Heart left ventricle (tissue), 16 donors: ENCODE data around the gene BCL2L12. TPM values are rescaled to one million over a fixed set of nuclear protein-coding genes. Genes with fewer than 3 reads are reported as not detected.
"Not testable (repeated sequence)": the region's sequence is repeated elsewhere in the genome, so short reads cannot be mapped to it uniquely, and the experiment has no call there.

ENCODE experiments used
- ATAC-seq, 4 donors: fragments of 200-7000 bp; cut with Tn5 transposase; one replicate each; pipeline ENCODE4 v1.9.1; 2020 to 2022; ENCODE audit warnings: moderate library complexity in 4 of 4, mild to moderate bottlenecking in 3 of 4, moderate number of reproducible peaks in 1 of 4
- DNase-seq, 5 donors: peaks; one replicate each; pipeline ENCODE4 v3.0.0-alpha.2; 2020
- H3K27ac ChIP-seq, 12 donors: fragments of 200-600 bp; sonication (generic) in 4 of 12; one replicate each; pipeline versions ENCODE4 v1.5.0 to v1.8.0; 2016 to 2022; ENCODE audit warnings: mild to moderate bottlenecking in 2 of 12
- H3K27me3 ChIP-seq, 9 donors: fragments of 200-600 bp; sonication (generic) in 2 of 9; one replicate each; pipeline versions ENCODE4 v1.5.1 to v1.8.0; 2016 to 2022; ENCODE audit warnings: mild to moderate bottlenecking in 3 of 9
- H3K36me3 ChIP-seq, 9 donors: fragments of 200-600 bp; sonication (generic) in 2 of 9; one replicate each; pipeline versions ENCODE4 v1.5.0 to v1.8.0; 2018 to 2022; ENCODE audit warnings: mild to moderate bottlenecking in 2 of 9
- H3K4me1 ChIP-seq, 12 donors: fragments of 200-600 bp; sonication (generic) in 4 of 12; one replicate each; pipeline versions ENCODE4 v1.5.0 to v1.8.0; 2016 to 2022; ENCODE audit warnings: mild to moderate bottlenecking in 3 of 12
- H3K4me3 ChIP-seq, 12 donors: fragments of 200-600 bp; sonication (generic) in 4 of 12; one replicate each; pipeline versions ENCODE4 v1.5.0 to v1.8.0; 2017 to 2022; ENCODE audit warnings: mild to moderate bottlenecking in 9 of 12, moderate library complexity in 4 of 12
- H3K9me3 ChIP-seq, 12 donors: fragments of 200-600 bp; sonication (generic) in 4 of 12; one replicate each; pipeline versions ENCODE4 v1.5.0 to v1.8.0; 2016 to 2022; ENCODE audit warnings: mild to moderate bottlenecking in 1 of 12
- CTCF ChIP-seq, 12 donors: fragments of 200-600 bp; sonication (generic) in 4 of 12; IDR thresholded peaks; one replicate each; pipeline versions ENCODE4 v1.5.0 to v1.8.0; 2018 to 2022; ENCODE audit warnings: antibody characterized with exemption in 12 of 12, mild to moderate bottlenecking in 5 of 12
- WGBS, 4 donors: extraction: QIAGEN DNeasy Blood & Tissue Kit in 2 of 4; methylation state at CpG; one replicate each; pipeline versions ENCODE4 v1.1.5 to v1.1.7; 2013 to 2018; 5-methylcytosine and 5-hydroxymethylcytosine counted together
- intact Hi-C, 10 donors: fragments of 100-400 bp; cut with DNase I; formaldehyde crosslinking; loops; one replicate each; pipeline versions ENCODE4 v1.11.1 to v1.14.2; 2022
- microRNA-seq, 4 donors: library from miRNA; unstranded; fragments of <30 nt; microRNA quantifications; one replicate each; pipeline versions ENCODE4 to v1.2.0, GENCODE V29; 2017 to 2020
- polyA plus RNA-seq, 2 donors: library from polyadenylated mRNA; stranded (reverse); fragments of 200-250 nt; gene quantifications; one replicate each; pipeline ENCODE4 v1.2.3, GENCODE V29; 2013
- total RNA-seq, 9 donors: library from RNA; depleted of rRNA in 2 of 9; stranded (reverse); fragments of >200 nt in 2 of 9; fragmentation: NEBNext Ultra II Directional in 3 of 9; extraction: Animal tissue kit (Norgen Biotek cat#: 25700) in 3 of 9; gene quantifications; one replicate each; pipeline versions ENCODE4 v1.1.0 to v1.2.4, GENCODE V29; 2016 to 2023
- donor health status: ischemic (EF 13 %, LVEDD 7.1; RV severe dilation, severe dysfunction).
- donor health status: healthy with polysubstance abuse.
- donor health status: DM: no; HTN: yes; CAD: no.
- donor health status: DM: no; HTN: no; CAD: no.
- donor health status: ischemic (EF 25% LVEDD 6.9; RV normal size, moderate dysfunction).
- donor health status: ischemic (EF 25% LVEDD 5.7; RV mildly dilated, moderate dysfunction).
- donor health status: healthy.
- donor health status: DM: yes; HTN: yes; CAD: no.
- donor health status: ischemic (EF 35%, LVEDD 5.7; RV mildly dilated, moderate dysfunction).
- donor health status: nonischemic (EF 11% LVEDD 7.7; RV severe dilation, severe dysfunction).
- donor health status: DM: yes; HTN: yes; CAD: no.
- donor health status: PGD.
- donor health status: ischemic (EF 29% LVEDD 5.4; RV normal size, mild dysfunction).
- donor health status: nonischemic (EF 23%, LVEDD 6.1; RV moderate dilation, normal function).

The BCL2L12 gene
- total and polyA plus RNA-seq, 11 donors: 5.9 to 18.6 (median 10.5) TPM

- H3K4me1 ChIP-seq: peaks cover 0 to 13% (median 0%) of the 10 kb centered on the region in 12 donors
These were observed 53.3 kb downstream of the BCL2L12 start for GRCh38 chr19:49718991-49719390.

GRCh38 chr19:49719420-49719819 is 53.7 kb downstream of the BCL2L12 start:
- 78 to 81% (median 80%) methylated on average over 20 to 22 of the region's 22 CpGs for WGBS, 4 donors
- H3K27me3 ChIP-seq, DNase-seq, ATAC-seq, H3K9me3 ChIP-seq, H3K4me3 ChIP-seq, H3K27ac ChIP-seq, H3K36me3 ChIP-seq: not testable (repeated sequence)
- intact Hi-C loops: loop anchor here in 2 of 10 donors (5.0 kb wide), 2 partner anchors 43 to 48 kb away; partner anchors contain the start of genes AP2A1 (in 1 of the 2) and TSKS (in 1 of the 2)
- H3K4me1 ChIP-seq: peaks cover 0 to 13% (median 0%) of the 10 kb centered on the region in 12 donors

More at GRCh38 chr19:49718991-49719390, 53.3 kb downstream of the BCL2L12 start:
- no peak overlapping the region for H3K4me3 ChIP-seq
- no peaks in the 10 kb centered on the region for H3K9me3 ChIP-seq
- no peak for ATAC-seq
- no peak for TF ChIP-seq CTCF (IDR thresholded peaks at IDR 0.05)
- H3K36me3 ChIP-seq: no peaks in the 10 kb centered on the region
- H3K27me3 ChIP-seq: no peaks in the 10 kb centered on the region
- no peak overlapping the region for H3K27ac ChIP-seq
- 82 to 89% (median 86%) methylated on average over 6 of the region's 6 CpGs for WGBS, 4 donors
- DNase-seq: no peak
- intact Hi-C loops: loop anchor here in 2 of 10 donors (5.0 kb wide), 2 partner anchors 43 to 48 kb away; partner anchors contain the start of genes AP2A1 (in 1 of the 2) and TSKS (in 1 of the 2)

Small RNA genes within 50 kb of the gene (microRNA-seq; reads per million reads assigned to microRNA genes)
- gene MIR5088: 0 to 0.51 (median 0.21) reads per million in 4 donors

Other genes with a start within 250 kb of the BCL2L12 start
- not detected for gene PTH2, start 242.5 kb upstream of the BCL2L12 start, total RNA-seq
- gene PTH2, start 242.5 kb upstream of the BCL2L12 start, polyA plus RNA-seq: not detected
- gene GFY, start 240.5 kb upstream of the BCL2L12 start, total RNA-seq: not detected
- gene GFY, start 240.5 kb upstream of the BCL2L12 start, polyA plus RNA-seq: under 1 TPM in 1 of 2 donors, not detected in 1; 0.12 TPM
- gene SLC17A7, start 224.4 kb upstream of the BCL2L12 start, total RNA-seq: 1 to 10 TPM in 4 of 9 donors, under 1 TPM in 5; 0.46 to 1.6 (median 0.89) TPM
- gene SLC17A7, start 224.4 kb upstream of the BCL2L12 start, polyA plus RNA-seq: 1 to 10 TPM in 1 of 2 donors, under 1 TPM in 1; 0.64 to 1.1 TPM
- gene PIH1D1, start 214.1 kb upstream of the BCL2L12 start, total RNA-seq: 10 to 100 TPM; 16.3 to 49.9 (median 31.1) TPM
- gene PIH1D1, start 214.1 kb upstream of the BCL2L12 start, polyA plus RNA-seq: 10 to 100 TPM; 22.6 to 57.6 TPM
- gene ALDH16A1, start 212.7 kb upstream of the BCL2L12 start, total RNA-seq: 10 to 100 TPM in 2 of 9 donors, 1 to 10 TPM in 7; 3.4 to 18.6 (median 8.5) TPM
- 10 to 100 TPM in 1 of 2 donors, 1 to 10 TPM in 1; 7.3 to 11.7 TPM for gene ALDH16A1, start 212.7 kb upstream of the BCL2L12 start, polyA plus RNA-seq
- 10 to 100 TPM in 1 of 9 donors, 1 to 10 TPM in 8; 1.7 to 13.4 (median 2.4) TPM for gene FLT3LG, start 191.7 kb upstream of the BCL2L12 start, total RNA-seq
- 1 to 10 TPM; 2.9 to 5.5 TPM for gene FLT3LG, start 191.7 kb upstream of the BCL2L12 start, polyA plus RNA-seq
- 1,000 to 10,000 TPM in 8 of 9 donors, 100 to 1,000 TPM in 1; 876 to 1,739 (median 1,261) TPM for gene RPL13A, start 178.3 kb upstream of the BCL2L12 start, total RNA-seq
- gene RPL13A, start 178.3 kb upstream of the BCL2L12 start, polyA plus RNA-seq: 1,000 to 10,000 TPM; 1,194 to 2,850 TPM
- 1,000 to 10,000 TPM in 5 of 9 donors, 100 to 1,000 TPM in 4; 778 to 1,895 (median 1,011) TPM for gene RPS11, start 169.5 kb upstream of the BCL2L12 start, total RNA-seq
- gene RPS11, start 169.5 kb upstream of the BCL2L12 start, polyA plus RNA-seq: 1,000 to 10,000 TPM; 2,258 to 2,723 TPM
- gene FCGRT, start 153.3 kb upstream of the BCL2L12 start, total RNA-seq: 100 to 1,000 TPM in 2 of 9 donors, 10 to 100 TPM in 7; 57.3 to 317 (median 69.2) TPM
- gene FCGRT, start 153.3 kb upstream of the BCL2L12 start, polyA plus RNA-seq: 10 to 100 TPM; 46.7 to 54.6 TPM
- gene RCN3, start 137.9 kb upstream of the BCL2L12 start, total RNA-seq: 10 to 100 TPM in 4 of 9 donors, 1 to 10 TPM in 5; 3.8 to 50.8 (median 9.6) TPM
- 10 to 100 TPM; 16.3 to 16.8 TPM for gene RCN3, start 137.9 kb upstream of the BCL2L12 start, polyA plus RNA-seq
- gene NOSIP, start 85.4 kb upstream of the BCL2L12 start, total RNA-seq: 10 to 100 TPM; 37.3 to 67.2 (median 46.3) TPM
- gene NOSIP, start 85.4 kb upstream of the BCL2L12 start, polyA plus RNA-seq: 10 to 100 TPM; 65.5 to 91.3 TPM
- gene PRRG2, start 84.6 kb upstream of the BCL2L12 start, total RNA-seq: 1 to 10 TPM in 4 of 9 donors, under 1 TPM in 4, not detected in 1; 0.27 to 1.5 (median 0.88) TPM
- gene PRRG2, start 84.6 kb upstream of the BCL2L12 start, polyA plus RNA-seq: 1 to 10 TPM in 1 of 2 donors, under 1 TPM in 1; 0.53 to 3.2 TPM
- gene PRR12, start 74.8 kb upstream of the BCL2L12 start, total RNA-seq: 10 to 100 TPM; 10.9 to 20.0 (median 15.5) TPM
- 10 to 100 TPM in 1 of 2 donors, 1 to 10 TPM in 1; 8.0 to 13.6 TPM for gene PRR12, start 74.8 kb upstream of the BCL2L12 start, polyA plus RNA-seq
- gene RRAS, start 25.8 kb upstream of the BCL2L12 start, total RNA-seq: 100 to 1,000 TPM in 7 of 9 donors, 10 to 100 TPM in 2; 64.4 to 149 (median 110) TPM
- gene RRAS, start 25.8 kb upstream of the BCL2L12 start, polyA plus RNA-seq: 100 to 1,000 TPM; 133 to 177 TPM
- gene SCAF1, start 23.7 kb upstream of the BCL2L12 start, total RNA-seq: 10 to 100 TPM; 24.5 to 52.8 (median 46.3) TPM
- gene SCAF1, start 23.7 kb upstream of the BCL2L12 start, polyA plus RNA-seq: 10 to 100 TPM; 26.9 to 28.2 TPM
- gene IRF3, start 76 bp upstream of the BCL2L12 start, total RNA-seq: 10 to 100 TPM; 23.1 to 55.7 (median 30.5) TPM
- 10 to 100 TPM; 35.1 to 68.0 TPM for gene IRF3, start 76 bp upstream of the BCL2L12 start, polyA plus RNA-seq
- gene PRMT1, start 11.3 kb downstream of the BCL2L12 start, total RNA-seq: 100 to 1,000 TPM; 106 to 170 (median 124) TPM
- gene PRMT1, start 11.3 kb downstream of the BCL2L12 start, polyA plus RNA-seq: 100 to 1,000 TPM; 113 to 283 TPM
- 1 to 10 TPM in 1 of 9 donors, under 1 TPM in 7, not detected in 1; 0.14 to 1.6 (median 0.48) TPM for gene ADM5, start 23.7 kb downstream of the BCL2L12 start, total RNA-seq
- gene ADM5, start 23.7 kb downstream of the BCL2L12 start, polyA plus RNA-seq: under 1 TPM; 0.58 to 0.76 TPM
- 1 to 10 TPM in 8 of 9 donors, under 1 TPM in 1; 1.00 to 6.0 (median 2.2) TPM for gene CPT1C, start 25.2 kb downstream of the BCL2L12 start, total RNA-seq
- gene CPT1C, start 25.2 kb downstream of the BCL2L12 start, polyA plus RNA-seq: 1 to 10 TPM; 3.0 to 3.1 TPM
- under 1 TPM in 6 of 9 donors, not detected in 3; 0.23 to 0.77 (median 0.34) TPM for gene TSKS, start 97.4 kb downstream of the BCL2L12 start, total RNA-seq
- under 1 TPM; 0.49 to 0.72 TPM for gene TSKS, start 97.4 kb downstream of the BCL2L12 start, polyA plus RNA-seq
- 100 to 1,000 TPM in 1 of 9 donors, 10 to 100 TPM in 8; 53.6 to 152 (median 70.5) TPM for gene AP2A1, start 101.1 kb downstream of the BCL2L12 start, total RNA-seq
- 100 to 1,000 TPM in 1 of 2 donors, 10 to 100 TPM in 1; 33.4 to 115 TPM for gene AP2A1, start 101.1 kb downstream of the BCL2L12 start, polyA plus RNA-seq
- 10 to 100 TPM; 12.7 to 29.1 (median 16.2) TPM for gene FUZ, start 147.4 kb downstream of the BCL2L12 start, total RNA-seq
- 10 to 100 TPM; 14.3 to 24.3 TPM for gene FUZ, start 147.4 kb downstream of the BCL2L12 start, polyA plus RNA-seq
- gene MED25, start 152.4 kb downstream of the BCL2L12 start, total RNA-seq: 100 to 1,000 TPM in 1 of 9 donors, 10 to 100 TPM in 8; 45.8 to 119 (median 54.7) TPM
- gene MED25, start 152.4 kb downstream of the BCL2L12 start, polyA plus RNA-seq: 10 to 100 TPM; 44.1 to 60.2 TPM
- gene PTOV1, start 185.2 kb downstream of the BCL2L12 start, total RNA-seq: 100 to 1,000 TPM in 1 of 9 donors, 10 to 100 TPM in 8; 70.9 to 109 (median 91.5) TPM
- 100 to 1,000 TPM in 1 of 2 donors, 10 to 100 TPM in 1; 85.9 to 135 TPM for gene PTOV1, start 185.2 kb downstream of the BCL2L12 start, polyA plus RNA-seq
- gene PNKP, start 201.6 kb downstream of the BCL2L12 start, total RNA-seq: 10 to 100 TPM; 26.6 to 57.0 (median 36.8) TPM
- gene PNKP, start 201.6 kb downstream of the BCL2L12 start, polyA plus RNA-seq: 10 to 100 TPM; 32.7 to 54.7 TPM
- 10 to 100 TPM; 25.3 to 46.0 (median 31.2) TPM for gene AKT1S1, start 211.4 kb downstream of the BCL2L12 start, total RNA-seq
- gene AKT1S1, start 211.4 kb downstream of the BCL2L12 start, polyA plus RNA-seq: 10 to 100 TPM; 41.9 to 55.1 TPM
- 10 to 100 TPM; 30.1 to 54.8 (median 39.8) TPM for gene TBC1D17, start 211.8 kb downstream of the BCL2L12 start, total RNA-seq
- 10 to 100 TPM; 30.7 to 35.9 TPM for gene TBC1D17, start 211.8 kb downstream of the BCL2L12 start, polyA plus RNA-seq
- 10 to 100 TPM in 2 of 9 donors, under 1 TPM in 4, not detected in 3; 0.27 to 21.6 (median 0.64) TPM for gene IL4I1, start 231.0 kb downstream of the BCL2L12 start, total RNA-seq
- gene IL4I1, start 231.0 kb downstream of the BCL2L12 start, polyA plus RNA-seq: under 1 TPM in 1 of 2 donors, not detected in 1; 0.30 TPM